GM19099 (cell line): Measurements from ENCODE around the gene USP51.

ENCODE experiments used
- POLR2A ChIP-seq: IDR thresholded peaks from 3 replicates; pipeline ENCODE4 v1.6.1; 2011; ENCODE audit warnings: low read depth; ENCODE audit not compliant: insufficient read length; ENCODE audit errors: extremely low read depth

Gene USP51

GRCh38 chrX:55451990-55452832 is 37.4 kb downstream of the USP51 start, which contains the start of gene MAGEH1:
Gene MAGEH1 (plus strand): TSS chrX:55452127. CDS start chrX:55452375, 248 bp downstream.
- TF ChIP-seq POLR2A = peak; percentile 57

GRCh38 chrX:55451626-55451989 is 38.0 kb downstream of the USP51 start:
- TF ChIP-seq POLR2A = no peak

- no peak for TF ChIP-seq POLR2A
Observed at GRCh38 chrX:55451141-55451540, 38.5 kb downstream of the USP51 start.

- no peak for TF ChIP-seq POLR2A
Observed at GRCh38 chrX:55450259-55450658, 39.4 kb downstream of the USP51 start.
